Peyer's patch (tissue), 4 donors: ENCODE results near the gene FBRSL1. TPM values are rescaled to one million over a fixed set of nuclear protein-coding genes. Genes with fewer than 3 reads are reported as not detected.

ENCODE experiments used
- DNase-seq, 3 donors: peaks; one replicate each; pipeline ENCODE4 v3.0.0-alpha.2; 2017 to 2019
- H3K27ac ChIP-seq, 4 donors: fragments of 200-600 bp; sonication (generic); one replicate each; pipeline ENCODE4 v1.5.1; 2016 to 2019
- H3K27me3 ChIP-seq, 2 donors: fragments of 200-600 bp; sonication (generic); one replicate each; pipeline ENCODE4 v1.5.1; 2019
- H3K36me3 ChIP-seq, 3 donors: fragments of 200-600 bp; sonication (generic); one replicate each; pipeline ENCODE4 v1.5.1; 2016 to 2019
- H3K4me1 ChIP-seq, 4 donors: fragments of 200-600 bp; sonication (generic); one replicate each; pipeline ENCODE4 v1.5.1; 2016 to 2019
- H3K4me3 ChIP-seq, 4 donors: fragments of 200-600 bp; sonication (generic); 1 replicate in 3 of 4; 2 replicates in 1 of 4; pipeline ENCODE4 v1.5.1; 2016 to 2019; ENCODE audit warnings: mild to moderate bottlenecking in 1 of 4
- H3K9me3 ChIP-seq, 4 donors: fragments of 200-600 bp; sonication (generic); one replicate each; pipeline ENCODE4 v1.5.1; 2016 to 2019; ENCODE audit warnings: mild to moderate bottlenecking in 1 of 4
- CTCF ChIP-seq, 6 experiments: fragments of 450-650 bp in 4 of 6; fragments of 200-600 bp in 2 of 6; sonication (generic) in 1 of 6; IDR thresholded peaks; one replicate each; pipeline ENCODE4 v1.5.1; 2017 to 2019; ENCODE audit warnings: antibody characterized with exemption in 6 of 6, mild to moderate bottlenecking in 3 of 6, moderate library complexity in 1 of 6
- POLR2A ChIP-seq, 2 donors: fragments of 450-650 bp; IDR thresholded peaks; one replicate each; pipeline ENCODE4 v1.5.1; 2017; ENCODE audit warnings: antibody characterized with exemption in 2 of 2, mild to moderate bottlenecking in 2 of 2, moderate library complexity in 2 of 2
- total RNA-seq, 4 donors: library from RNA; depleted of rRNA; stranded (reverse); fragments of >200 nt; gene quantifications; one replicate each; pipeline ENCODE4 v1.1.0, GENCODE V29; 2016

FBRSL1 gene
- total RNA-seq, 4 donors from 2014 or later, result 48.3 to 484 (median 63.5) TPM

DNA sequence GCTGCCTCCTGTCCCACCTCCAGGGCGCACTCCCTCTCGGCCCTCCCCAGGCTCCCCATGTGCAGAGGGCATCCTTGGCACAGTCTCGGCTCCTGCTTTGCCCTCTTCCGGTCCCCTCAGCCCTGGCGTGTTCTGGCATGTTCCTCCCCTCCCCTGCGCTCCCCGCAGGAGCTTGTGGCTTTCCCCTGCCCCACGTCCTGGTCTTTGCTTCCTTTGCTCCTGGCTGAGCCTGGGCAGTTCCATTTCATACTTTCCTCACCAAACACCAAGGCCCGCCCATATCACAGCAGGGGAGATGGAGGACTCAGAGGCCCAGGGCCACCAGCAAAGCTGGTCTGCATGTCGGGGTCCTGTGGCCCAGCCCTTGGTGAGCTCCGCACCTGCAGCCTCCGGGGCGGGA is 56.0 kb downstream of the FBRSL1 start:
- H3K4me3 ChIP-seq, result no peak overlapping the region
- no peaks in the 10 kb centered on the region for H3K9me3 ChIP-seq
- H3K4me1 ChIP-seq, result no peaks in the 10 kb centered on the region
- TF ChIP-seq CTCF (IDR thresholded peaks at IDR 0.05), result no peak
- no peak for TF ChIP-seq POLR2A (IDR thresholded peaks at IDR 0.05)
- no peaks in the 10 kb centered on the region for H3K27me3 ChIP-seq
- no peak overlapping the region for H3K27ac ChIP-seq
- no peak for DNase-seq
- H3K36me3 ChIP-seq, result peaks cover 0 to 19% (median 0%) of the 10 kb centered on the region in 3 donors

- H3K4me1 ChIP-seq, result no peaks in the 10 kb centered on the region
- TF ChIP-seq POLR2A (IDR thresholded peaks at IDR 0.05) (no peak), CTCF (IDR thresholded peaks at IDR 0.05) (no peak)
Observed at GRCh38 chr12:132546647-132547046, 56.7 kb downstream of the FBRSL1 start.

DNA sequence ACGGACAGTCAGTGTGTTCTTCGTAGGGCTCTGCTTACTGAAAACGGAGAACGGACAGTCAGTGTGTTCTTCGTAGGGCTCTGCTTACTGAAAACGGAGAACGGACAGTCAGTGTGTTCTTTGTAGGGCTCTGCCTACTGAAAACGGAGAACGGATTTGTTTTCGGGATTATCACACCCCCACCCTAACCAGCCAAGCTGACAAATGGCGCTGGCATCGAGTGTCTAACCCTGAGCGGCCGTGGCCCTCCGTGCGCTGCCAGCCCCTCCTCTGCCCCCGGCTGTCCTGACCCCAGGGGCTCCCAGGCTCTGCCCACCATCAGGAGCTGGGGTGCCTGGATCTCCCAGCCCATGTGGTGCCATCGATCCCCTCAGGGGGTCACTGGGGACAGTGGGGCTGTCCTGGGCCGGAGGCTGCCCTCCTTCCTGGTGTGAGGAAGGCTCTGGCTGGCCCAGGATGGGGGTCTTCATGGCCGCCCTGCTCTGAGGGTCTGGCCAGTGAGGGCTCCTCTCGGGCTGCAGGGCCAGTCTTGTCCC is 57.3 kb downstream of the FBRSL1 start:
- Histone ChIP-seq H3K27ac (no peak overlapping the region), H3K4me1 (no peaks in the 10 kb centered on the region), H3K4me3 (no peak overlapping the region), H3K9me3 (no peaks in the 10 kb centered on the region), H3K27me3 (no peaks in the 10 kb centered on the region), H3K36me3 (peaks cover 0 to 32% (median 0%) of the 10 kb centered on the region in 3 donors)
- DNase-seq, result no peak
- no peak for TF ChIP-seq POLR2A (IDR thresholded peaks at IDR 0.05)
- TF ChIP-seq CTCF (IDR thresholded peaks at IDR 0.05), result no peak

More at GRCh38 chr12:132546647-132547046, 56.7 kb downstream of the FBRSL1 start:
- no peak overlapping the region for H3K4me3 ChIP-seq
- peaks cover 0 to 26% (median 0%) of the 10 kb centered on the region in 3 donors for H3K36me3 ChIP-seq
- no peak overlapping the region for H3K27ac ChIP-seq
- no peaks in the 10 kb centered on the region for H3K9me3 ChIP-seq
- DNase-seq, result no peak
- H3K27me3 ChIP-seq, result no peaks in the 10 kb centered on the region

GRCh38 chr12:132548430-132549058 is 58.6 kb downstream of the FBRSL1 start:
- H3K4me1 ChIP-seq, result no peaks in the 10 kb centered on the region
- peaks cover 0 to 40% (median 0%) of the 10 kb centered on the region in 3 donors for H3K36me3 ChIP-seq
- no peak for DNase-seq
- no peak overlapping the region for H3K27ac ChIP-seq
- no peak for TF ChIP-seq CTCF (IDR thresholded peaks at IDR 0.05)
- TF ChIP-seq POLR2A (IDR thresholded peaks at IDR 0.05), result no peak
- H3K4me3 ChIP-seq, result no peak overlapping the region
- no peaks in the 10 kb centered on the region for H3K9me3 ChIP-seq
- H3K27me3 ChIP-seq, result no peaks in the 10 kb centered on the region

GRCh38 chr12:132549059-132549458 is 59.1 kb downstream of the FBRSL1 start:
- Histone ChIP-seq H3K27ac (no peak overlapping the region), H3K4me1 (no peaks in the 10 kb centered on the region), H3K4me3 (no peak overlapping the region), H3K27me3 (no peaks in the 10 kb centered on the region), H3K36me3 (peaks cover 0 to 40% (median 0%) of the 10 kb centered on the region in 3 donors), H3K9me3 (no peaks in the 10 kb centered on the region)
- no peak for DNase-seq
- TF ChIP-seq POLR2A (IDR thresholded peaks at IDR 0.05) (no peak), CTCF (IDR thresholded peaks at IDR 0.05) (no peak)
